H7 (cell line): ENCODE data around the gene LOC128125822. TPM values are rescaled to one million over a fixed set of nuclear protein-coding genes. Genes with fewer than 3 reads are reported as not detected.

ENCODE experiments used
- DNase-seq: peaks from one replicate; pipeline ENCODE4 v3.0.0; 2012
- H3K27me3 ChIP-seq: 2 replicates; pipeline ENCODE4 v1.6.0; 2011; ENCODE audit warnings: mild to moderate bottlenecking, low read length; ENCODE audit not compliant: control insufficient read depth, insufficient read depth
- H3K36me3 ChIP-seq: replicated peaks from 2 replicates; pipeline ENCODE4 v1.5.1; 2011; ENCODE audit warnings: low read length; ENCODE audit not compliant: control insufficient read depth, insufficient read depth
- H3K4me3 ChIP-seq: 2 replicates; pipeline ENCODE4 v1.5.1; 2011; ENCODE audit warnings: low read depth, mild to moderate bottlenecking, control low read depth, low read length, moderate library complexity; ENCODE audit not compliant: insufficient read depth
- total RNA-seq: library from RNA; depleted of rRNA; stranded (reverse); fragments of >200 nt; shearing (Covaris generic); gene quantifications from 2 replicates; pipeline ENCODE4 v1.2.3, GENCODE V29; 2014; rRNA removed

Gene LOC128125822

DNA sequence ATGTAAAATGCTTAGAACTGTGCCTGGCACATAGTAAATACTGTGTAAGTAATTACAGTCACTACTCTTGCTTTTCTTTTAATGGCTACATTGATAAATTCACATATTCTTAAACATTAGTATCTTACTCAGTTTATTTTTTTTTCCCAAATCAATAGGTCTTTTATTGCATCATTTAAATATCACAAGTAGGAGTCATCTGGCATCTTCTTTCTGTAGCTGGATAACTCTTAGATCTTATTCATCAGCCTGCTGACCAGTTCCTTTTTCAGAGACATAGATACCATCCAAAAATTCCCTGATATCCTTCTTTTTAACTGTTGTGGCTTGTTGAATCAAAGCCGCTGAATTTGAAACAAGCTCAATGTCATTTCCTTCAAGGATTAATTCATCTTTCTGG lies 43.3 kb downstream of the LOC128125822 start:
- DNase-seq: no peak
- Histone ChIP-seq H3K4me3 (no peak overlapping the region), H3K27me3 (no peaks in the 10 kb centered on the region), H3K36me3 (no peaks in the 10 kb centered on the region)

Other genes with a start within 250 kb of the LOC128125822 start
- gene PTP4A1, start within 50 bp of the LOC128125822 start, total RNA-seq: 7.5 and 8.7 TPM in 2 replicates
- 35.5 and 54.5 TPM in 2 replicates for gene PHF3, start 63.3 kb downstream of the LOC128125822 start, total RNA-seq